Loucy (cell line): ENCODE measurements around the gene ARHGAP1.
"Not testable (repeated sequence)": the region's sequence is repeated elsewhere in the genome, so short reads cannot be mapped to it uniquely, and the experiment has no call there.

Experiments
- H2AFZ ChIP-seq: fragments of 200-600 bp; sonication (generic); 2 replicates; pipeline ENCODE4 v1.6.0; 2016; ENCODE audit warnings: antibody characterized with exemption, mild to moderate bottlenecking, low read length, moderate library complexity
- H3F3A ChIP-seq: fragments of 200-600 bp; 2 replicates; pipeline ENCODE4 v1.6.0; 2016; ENCODE audit warnings: antibody characterized with exemption, low read depth, mild to moderate bottlenecking
- H3K27me3 ChIP-seq: fragments of 200-600 bp; sonication (generic); 2 replicates; pipeline ENCODE4 v1.6.1; 2014; ENCODE audit warnings: low read length, mild to moderate bottlenecking; ENCODE audit not compliant: insufficient read depth, poor library complexity, severe bottlenecking
- H3K36me3 ChIP-seq: fragments of 200-600 bp; sonication (generic); 2 replicates; pipeline ENCODE4 v1.6.1; 2016; ENCODE audit warnings: low read length; ENCODE audit not compliant: insufficient read depth
- H3K4me1 ChIP-seq: fragments of 200-600 bp; sonication (generic); 2 replicates; pipeline ENCODE4 v1.5.1; 2014; ENCODE audit warnings: low read length, mild to moderate bottlenecking; ENCODE audit not compliant: insufficient read depth, poor library complexity, severe bottlenecking
- H3K4me2 ChIP-seq: fragments of 200-600 bp; sonication (generic); 2 replicates; pipeline ENCODE4 v1.6.0; 2014; ENCODE audit warnings: antibody characterized with exemption, low read length, low read depth, mild to moderate bottlenecking; ENCODE audit not compliant: poor library complexity, severe bottlenecking
- H3K4me3 ChIP-seq: fragments of 200-600 bp; sonication (generic); 2 replicates; pipeline ENCODE4 v1.5.1; 2014; ENCODE audit warnings: low read length, mild to moderate bottlenecking, mixed read lengths; ENCODE audit not compliant: poor library complexity, severe bottlenecking
- H3K79me2 ChIP-seq: fragments of 200-600 bp; sonication (generic); 2 replicates; pipeline ENCODE4 v1.6.1; 2014; ENCODE audit warnings: low read length; ENCODE audit not compliant: insufficient read depth
- H3K9ac ChIP-seq: fragments of 200-600 bp; sonication (generic); 2 replicates; pipeline ENCODE4 v1.6.0; 2014; ENCODE audit warnings: mild to moderate bottlenecking, low read depth, low read length, moderate library complexity; ENCODE audit not compliant: poor library complexity, severe bottlenecking
- H3K9me2 ChIP-seq: fragments of 200-600 bp; sonication (generic); replicated peaks from 2 replicates; pipeline ENCODE4 v1.6.1; 2016; ENCODE audit warnings: low read depth, low read length, mixed read lengths
- H3K9me3 ChIP-seq: fragments of 200-600 bp; sonication (generic); 2 replicates; pipeline ENCODE4 v1.6.1; 2014; ENCODE audit warnings: mild to moderate bottlenecking, antibody characterized with exemption, low read length, low read depth; ENCODE audit not compliant: insufficient read depth
- H4K20me1 ChIP-seq: fragments of 200-600 bp; sonication (generic); 2 replicates; pipeline ENCODE4 v1.6.0; 2014; ENCODE audit warnings: antibody characterized with exemption, low read length, mild to moderate bottlenecking; ENCODE audit not compliant: insufficient read depth, poor library complexity, severe bottlenecking
- EZH2phosphoT487 ChIP-seq: fragments of 200-600 bp; IDR thresholded peaks from 2 replicates; pipeline ENCODE4 v1.6.1; 2018; ENCODE audit warnings: antibody characterized with exemption, mild to moderate bottlenecking, moderate library complexity, borderline replicate concordance
- TF ChIP-seq, protein P1 (sequence below): fragments of 200-600 bp; sonication (generic); conservative IDR thresholded peaks from 2 replicates; pipeline ENCODE4 v1.5.1; 2014; ENCODE audit warnings: mild to moderate bottlenecking, antibody characterized with exemption, low read length

The ARHGAP1 gene

GRCh38 chr11:46711303-46711702, 10.9 kb upstream of the ARHGAP1 start:
- no peak for TF ChIP-seq EZH2phosphoT487
- TF ChIP-seq, protein P1, sequence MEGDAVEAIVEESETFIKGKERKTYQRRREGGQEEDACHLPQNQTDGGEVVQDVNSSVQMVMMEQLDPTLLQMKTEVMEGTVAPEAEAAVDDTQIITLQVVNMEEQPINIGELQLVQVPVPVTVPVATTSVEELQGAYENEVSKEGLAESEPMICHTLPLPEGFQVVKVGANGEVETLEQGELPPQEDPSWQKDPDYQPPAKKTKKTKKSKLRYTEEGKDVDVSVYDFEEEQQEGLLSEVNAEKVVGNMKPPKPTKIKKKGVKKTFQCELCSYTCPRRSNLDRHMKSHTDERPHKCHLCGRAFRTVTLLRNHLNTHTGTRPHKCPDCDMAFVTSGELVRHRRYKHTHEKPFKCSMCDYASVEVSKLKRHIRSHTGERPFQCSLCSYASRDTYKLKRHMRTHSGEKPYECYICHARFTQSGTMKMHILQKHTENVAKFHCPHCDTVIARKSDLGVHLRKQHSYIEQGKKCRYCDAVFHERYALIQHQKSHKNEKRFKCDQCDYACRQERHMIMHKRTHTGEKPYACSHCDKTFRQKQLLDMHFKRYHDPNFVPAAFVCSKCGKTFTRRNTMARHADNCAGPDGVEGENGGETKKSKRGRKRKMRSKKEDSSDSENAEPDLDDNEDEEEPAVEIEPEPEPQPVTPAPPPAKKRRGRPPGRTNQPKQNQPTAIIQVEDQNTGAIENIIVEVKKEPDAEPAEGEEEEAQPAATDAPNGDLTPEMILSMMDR = no peak
- no peaks in the 10 kb centered on the region for H3K79me2 ChIP-seq
- H3F3A ChIP-seq = no peaks in the 10 kb centered on the region
- no peak overlapping the region for H3K4me3 ChIP-seq
- H4K20me1 ChIP-seq = no peaks in the 10 kb centered on the region
- no peak overlapping the region for H3K9ac ChIP-seq
- no peaks in the 10 kb centered on the region for H3K9me2 ChIP-seq
- H3K9me3 ChIP-seq = no peaks in the 10 kb centered on the region
- peaks cover 7% of the 10 kb centered on the region; the same call in 1 of the 2 replicates for H3K36me3 ChIP-seq
- H3K4me1 ChIP-seq = no peaks in the 10 kb centered on the region
- H2AFZ ChIP-seq = no peak overlapping the region
- no peaks in the 10 kb centered on the region for H3K27me3 ChIP-seq
- no peak overlapping the region for H3K4me2 ChIP-seq

- Histone ChIP-seq H3K4me3 (no peak overlapping the region), H3K27me3 (no peaks in the 10 kb centered on the region), H3K79me2 (no peaks in the 10 kb centered on the region), H3F3A (no peaks in the 10 kb centered on the region), H3K9me3 (no peaks in the 10 kb centered on the region), H2AFZ (no peak overlapping the region), H3K9ac (no peak overlapping the region), H3K4me1 (no peaks in the 10 kb centered on the region), H3K9me2 (no peaks in the 10 kb centered on the region), H3K36me3 (peaks cover 11% of the 10 kb centered on the region; the same call in 1 of the 2 replicates), H4K20me1 (no peaks in the 10 kb centered on the region), H3K4me2 (no peak overlapping the region)
- TF ChIP-seq, protein P1 = no peak
- TF ChIP-seq EZH2phosphoT487 = no peak
Measured at GRCh38 chr11:46710821-46711269, 10.4 kb upstream of the ARHGAP1 start.

DNA sequence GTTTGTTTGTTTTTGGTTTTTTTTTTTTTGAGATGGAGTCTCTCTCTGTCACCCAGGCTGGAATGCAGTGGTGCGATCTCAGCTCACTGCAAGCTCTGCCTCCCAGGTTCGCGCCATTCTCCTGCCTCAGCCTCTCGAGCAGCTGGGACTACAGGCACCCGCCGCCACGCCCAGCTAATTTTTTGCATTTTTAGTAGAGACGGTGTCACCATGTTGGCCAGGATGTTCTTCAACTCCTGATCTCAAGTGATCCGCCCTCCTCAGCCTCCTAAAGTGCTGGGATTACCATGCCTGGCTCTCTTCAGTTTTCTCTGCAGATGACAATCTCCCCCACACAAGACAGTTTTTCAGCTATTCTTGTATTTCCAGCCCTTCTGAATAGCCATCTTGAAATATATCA, 8.9 kb upstream of the ARHGAP1 start:
- H3K4me3 ChIP-seq, H3K9me2 ChIP-seq, H2AFZ ChIP-seq, H3K79me2 ChIP-seq, H4K20me1 ChIP-seq, H3K9ac ChIP-seq, H3K4me2 ChIP-seq, H3K9me3 ChIP-seq, H3K27me3 ChIP-seq, H3F3A ChIP-seq, H3K4me1 ChIP-seq: not testable (repeated sequence)
- peaks cover 25% of the 10 kb centered on the region; the same call in 1 of the 2 replicates for H3K36me3 ChIP-seq

- H3K4me1 ChIP-seq = peaks cover 11% of the 10 kb centered on the region
- no peak overlapping the region for H3K4me3 ChIP-seq
- H3K79me2 ChIP-seq = peaks cover 27% of the 10 kb centered on the region
- no peaks in the 10 kb centered on the region for H3K9me2 ChIP-seq
- H3K36me3 ChIP-seq = peaks cover 30% of the 10 kb centered on the region; the same call in 1 of the 2 replicates
- no peaks in the 10 kb centered on the region for H3K9me3 ChIP-seq
- H4K20me1 ChIP-seq = peaks cover 11% of the 10 kb centered on the region
- TF ChIP-seq EZH2phosphoT487 = no peak
- TF ChIP-seq, protein P1 = no peak
- H2AFZ ChIP-seq = no peak overlapping the region
- H3K9ac ChIP-seq = no peak overlapping the region
- no peaks in the 10 kb centered on the region for H3K27me3 ChIP-seq
- H3F3A ChIP-seq = no peaks in the 10 kb centered on the region
- H3K4me2 ChIP-seq = no peak overlapping the region
Measured at GRCh38 chr11:46706886-46707285, 6.5 kb upstream of the ARHGAP1 start.
